Measurements from ENCODE around the gene SASH1. TPM values are rescaled to one million over a fixed set of nuclear protein-coding genes. Genes with fewer than 3 reads are reported as not detected.

The SASH1 gene
- total and polyA plus RNA-seq, 5 donors from 2014 or later: 0.06 TPM; not detected in 4

- DNase-seq (no peak), ATAC-seq (ENCODE audit: low read depth in 2 of 2) (no peak)
- Histone ChIP-seq H3K27me3 (ENCODE audit: control insufficient read depth, insufficient read depth, low read length) (no peaks in the 10 kb centered on the region), H3K4me1 (ENCODE audit: control insufficient read depth, insufficient read depth, low read length, poor library complexity, severe bottlenecking) (no peaks in the 10 kb centered on the region), H3K36me3 (ENCODE audit: control insufficient read depth, insufficient read depth, low read length) (no peaks in the 10 kb centered on the region), H3K27ac (ENCODE audit: insufficient read depth, low read length, poor library complexity, severe bottlenecking) (no peak overlapping the region), H3K9me3 (ENCODE audit: control insufficient read depth in 2 of 2, low read length in 2 of 2) (no peaks in the 10 kb centered on the region), H3K4me3 (ENCODE audit: low read depth, low read length) (no peak overlapping the region)
- Mint-ChIP-seq H3K4me1 (peaks cover 0 to 8% (median 2%) of the 10 kb centered on the region in 4 donors), H3K9me3 (peaks cover 0 to 2% (median 0%) of the 10 kb centered on the region in 7 donors), H3K36me3 (no peaks in the 10 kb centered on the region), H3K27ac (no peak overlapping the region), H3K4me3 (no peak overlapping the region), H3K27me3 (peaks cover 4% of the 10 kb centered on the region)
Observed at GRCh38 chr6:148450866-148451265, 108.2 kb downstream of the SASH1 start.

GRCh38 chr6:148451690-148452089, 109.1 kb downstream of the SASH1 start:
- H3K4me3 Mint-ChIP-seq: no peak overlapping the region
- H3K36me3 Mint-ChIP-seq: no peaks in the 10 kb centered on the region
- peaks cover under 1% of the 10 kb centered on the region for H3K27me3 Mint-ChIP-seq
- ATAC-seq (ENCODE audit: low read depth in 2 of 2): no peak
- no peak overlapping the region for H3K4me3 ChIP-seq (ENCODE audit: low read depth, low read length)
- H3K27ac Mint-ChIP-seq: no peak overlapping the region
- peaks cover 0 to 8% (median 2%) of the 10 kb centered on the region in 4 donors for H3K4me1 Mint-ChIP-seq
- H3K9me3 ChIP-seq (ENCODE audit: control insufficient read depth in 2 of 2, low read length in 2 of 2): no peaks in the 10 kb centered on the region
- peaks cover 0 to 2% (median 0%) of the 10 kb centered on the region in 7 donors for H3K9me3 Mint-ChIP-seq
- DNase-seq: no peak
- H3K36me3 ChIP-seq (ENCODE audit: control insufficient read depth, insufficient read depth, low read length): no peaks in the 10 kb centered on the region
- H3K4me1 ChIP-seq (ENCODE audit: control insufficient read depth, insufficient read depth, low read length, poor library complexity, severe bottlenecking): no peaks in the 10 kb centered on the region
- no peaks in the 10 kb centered on the region for H3K27me3 ChIP-seq (ENCODE audit: control insufficient read depth, insufficient read depth, low read length)
- H3K27ac ChIP-seq (ENCODE audit: insufficient read depth, low read length, poor library complexity, severe bottlenecking): no peak overlapping the region

GRCh38 chr6:148452876-148453275, 110.2 kb downstream of the SASH1 start:
- Histone ChIP-seq H3K27ac (ENCODE audit: insufficient read depth, low read length, poor library complexity, severe bottlenecking) (no peak overlapping the region), H3K27me3 (ENCODE audit: control insufficient read depth, insufficient read depth, low read length) (no peaks in the 10 kb centered on the region), H3K4me1 (ENCODE audit: control insufficient read depth, insufficient read depth, low read length, poor library complexity, severe bottlenecking) (no peaks in the 10 kb centered on the region), H3K9me3 (ENCODE audit: control insufficient read depth in 2 of 2, low read length in 2 of 2) (no peaks in the 10 kb centered on the region), H3K4me3 (ENCODE audit: low read depth, low read length) (no peak overlapping the region), H3K36me3 (ENCODE audit: control insufficient read depth, insufficient read depth, low read length) (no peaks in the 10 kb centered on the region)
- ATAC-seq (ENCODE audit: low read depth in 2 of 2) (no peak), DNase-seq (no peak)
- H3K27me3 Mint-ChIP-seq: no peaks in the 10 kb centered on the region
- peaks cover 0 to 2% (median 0%) of the 10 kb centered on the region in 7 donors for H3K9me3 Mint-ChIP-seq
- H3K4me3 Mint-ChIP-seq: no peak overlapping the region
- H3K36me3 Mint-ChIP-seq: no peaks in the 10 kb centered on the region
- peaks cover 0 to 8% (median 2%) of the 10 kb centered on the region in 4 donors for H3K4me1 Mint-ChIP-seq
- peak overlapping the region in 1 of 3 donors; percentile 47 for H3K27ac Mint-ChIP-seq

- ATAC-seq (ENCODE audit: low read depth in 2 of 2): no peak
Observed at GRCh38 chr6:148453906-148454305, 111.3 kb downstream of the SASH1 start.

GRCh38 chr6:148455225-148455624, 112.6 kb downstream of the SASH1 start:
- Histone ChIP-seq H3K9me3 (ENCODE audit: control insufficient read depth in 2 of 2, low read length in 2 of 2) (no peaks in the 10 kb centered on the region), H3K36me3 (ENCODE audit: control insufficient read depth, insufficient read depth, low read length) (no peaks in the 10 kb centered on the region), H3K4me3 (ENCODE audit: low read depth, low read length) (no peak overlapping the region), H3K4me1 (ENCODE audit: control insufficient read depth, insufficient read depth, low read length, poor library complexity, severe bottlenecking) (no peaks in the 10 kb centered on the region), H3K27me3 (ENCODE audit: control insufficient read depth, insufficient read depth, low read length) (no peaks in the 10 kb centered on the region), H3K27ac (ENCODE audit: insufficient read depth, low read length, poor library complexity, severe bottlenecking) (no peak overlapping the region)
- H3K4me3 Mint-ChIP-seq: no peak overlapping the region
- H3K27ac Mint-ChIP-seq: no peak overlapping the region
- H3K27me3 Mint-ChIP-seq: no peaks in the 10 kb centered on the region
- DNase-seq (no peak), ATAC-seq (ENCODE audit: low read depth in 2 of 2) (no peak)
- H3K36me3 Mint-ChIP-seq: no peaks in the 10 kb centered on the region
- peaks cover 0 to 2% (median 0%) of the 10 kb centered on the region in 7 donors for H3K9me3 Mint-ChIP-seq
- peaks cover 0 to 1% (median 0%) of the 10 kb centered on the region in 4 donors for H3K4me1 Mint-ChIP-seq

More at GRCh38 chr6:148453906-148454305, 111.3 kb downstream of the SASH1 start:
- Histone ChIP-seq H3K9me3 (ENCODE audit: control insufficient read depth in 2 of 2, low read length in 2 of 2) (no peaks in the 10 kb centered on the region), H3K27me3 (ENCODE audit: control insufficient read depth, insufficient read depth, low read length) (no peaks in the 10 kb centered on the region), H3K4me3 (ENCODE audit: low read depth, low read length) (no peak overlapping the region), H3K4me1 (ENCODE audit: control insufficient read depth, insufficient read depth, low read length, poor library complexity, severe bottlenecking) (no peaks in the 10 kb centered on the region), H3K27ac (ENCODE audit: insufficient read depth, low read length, poor library complexity, severe bottlenecking) (no peak overlapping the region), H3K36me3 (ENCODE audit: control insufficient read depth, insufficient read depth, low read length) (no peaks in the 10 kb centered on the region)
- Mint-ChIP-seq H3K27ac (no peak overlapping the region), H3K9me3 (peaks cover 0 to 2% (median 0%) of the 10 kb centered on the region in 7 donors), H3K4me1 (peaks cover 0 to 4% (median 0%) of the 10 kb centered on the region in 4 donors), H3K27me3 (no peaks in the 10 kb centered on the region), H3K4me3 (no peak overlapping the region), H3K36me3 (no peaks in the 10 kb centered on the region)
- DNase-seq: no peak

- H3K27ac Mint-ChIP-seq: no peak overlapping the region
- no peaks in the 10 kb centered on the region for H3K4me1 ChIP-seq (ENCODE audit: control insufficient read depth, insufficient read depth, low read length, poor library complexity, severe bottlenecking)
Observed at GRCh38 chr6:148455674-148456558, 113.3 kb downstream of the SASH1 start.

GRCh38 chr6:148457137-148457842, 114.7 kb downstream of the SASH1 start:
- Mint-ChIP-seq H3K27me3 (no peaks in the 10 kb centered on the region), H3K4me1 (no peaks in the 10 kb centered on the region), H3K36me3 (no peaks in the 10 kb centered on the region), H3K9me3 (peaks cover 0 to 2% (median 0%) of the 10 kb centered on the region in 7 donors), H3K27ac (no peak overlapping the region), H3K4me3 (no peak overlapping the region)
- Histone ChIP-seq H3K27me3 (ENCODE audit: control insufficient read depth, insufficient read depth, low read length) (no peaks in the 10 kb centered on the region), H3K9me3 (ENCODE audit: control insufficient read depth in 2 of 2, low read length in 2 of 2) (no peaks in the 10 kb centered on the region), H3K4me3 (ENCODE audit: low read depth, low read length) (no peak overlapping the region), H3K36me3 (ENCODE audit: control insufficient read depth, insufficient read depth, low read length) (no peaks in the 10 kb centered on the region), H3K4me1 (ENCODE audit: control insufficient read depth, insufficient read depth, low read length, poor library complexity, severe bottlenecking) (no peaks in the 10 kb centered on the region), H3K27ac (ENCODE audit: insufficient read depth, low read length, poor library complexity, severe bottlenecking) (no peak overlapping the region)
- ATAC-seq (ENCODE audit: low read depth in 2 of 2): no peak
- DNase-seq: no peak

More at GRCh38 chr6:148455674-148456558, 113.3 kb downstream of the SASH1 start:
- DNase-seq (no peak), ATAC-seq (ENCODE audit: low read depth in 2 of 2) (no peak)
- Mint-ChIP-seq H3K4me3 (no peak overlapping the region), H3K9me3 (peaks cover 0 to 2% (median 0%) of the 10 kb centered on the region in 7 donors), H3K4me1 (no peaks in the 10 kb centered on the region), H3K36me3 (no peaks in the 10 kb centered on the region), H3K27me3 (no peaks in the 10 kb centered on the region)
- Histone ChIP-seq H3K27me3 (ENCODE audit: control insufficient read depth, insufficient read depth, low read length) (no peaks in the 10 kb centered on the region), H3K9me3 (ENCODE audit: control insufficient read depth in 2 of 2, low read length in 2 of 2) (no peaks in the 10 kb centered on the region), H3K4me3 (ENCODE audit: low read depth, low read length) (no peak overlapping the region), H3K27ac (ENCODE audit: insufficient read depth, low read length, poor library complexity, severe bottlenecking) (no peak overlapping the region), H3K36me3 (ENCODE audit: control insufficient read depth, insufficient read depth, low read length) (no peaks in the 10 kb centered on the region)
